Heart right ventricle (tissue), 16 donors: ENCODE data around the gene L3MBTL4. TPM values are rescaled to one million over a fixed set of nuclear protein-coding genes. Genes with fewer than 3 reads are reported as not detected.

Experiments
- ATAC-seq, 8 donors: fragments of 200-7000 bp; cut with Tn5 transposase; one replicate each; pipeline ENCODE4 v1.9.1; 2020; ENCODE audit warnings: mild to moderate bottlenecking in 8 of 8, moderate library complexity in 8 of 8, moderate number of reproducible peaks in 1 of 8
- DNase-seq, 2 donors: peaks; one replicate each; pipeline ENCODE4 v3.0.0-alpha.2; 2020
- H3K27ac ChIP-seq, 10 donors: fragments of 200-600 bp; sonication (generic) in 2 of 10; one replicate each; pipeline versions ENCODE4 v1.5.0 to v1.8.0; 2020 to 2022; ENCODE audit warnings: mild to moderate bottlenecking in 3 of 10
- H3K27me3 ChIP-seq, 7 donors: fragments of 200-600 bp; one replicate each; pipeline ENCODE4 v1.8.0; 2021 to 2022; ENCODE audit warnings: mild to moderate bottlenecking in 2 of 7
- H3K36me3 ChIP-seq, 9 donors: fragments of 200-600 bp; sonication (generic) in 1 of 9; one replicate each; pipeline versions ENCODE4 v1.5.0 to v1.8.0; 2020 to 2022; ENCODE audit warnings: mild to moderate bottlenecking in 2 of 9
- H3K4me1 ChIP-seq, 9 donors: fragments of 200-600 bp; sonication (generic) in 1 of 9; one replicate each; pipeline versions ENCODE4 v1.5.0 to v1.8.0; 2020 to 2022; ENCODE audit warnings: mild to moderate bottlenecking in 4 of 9
- H3K4me3 ChIP-seq, 10 donors: fragments of 200-600 bp; sonication (generic) in 2 of 10; one replicate each; pipeline versions ENCODE4 v1.5.0 to v1.8.0; 2020 to 2022; ENCODE audit warnings: mild to moderate bottlenecking in 7 of 10, moderate library complexity in 2 of 10
- H3K9me3 ChIP-seq, 11 donors: fragments of 200-600 bp in 10 of 11; sonication (generic) in 2 of 11; one replicate each; pipeline versions ENCODE4 v1.5.0 to v1.8.0; 2013 to 2022; ENCODE audit warnings: mild to moderate bottlenecking in 2 of 11, control low read depth in 1 of 11, moderate library complexity in 1 of 11
- CTCF ChIP-seq, 9 donors: fragments of 200-600 bp; sonication (generic) in 2 of 9; IDR thresholded peaks; one replicate each; pipeline versions ENCODE4 v1.5.0 to v1.8.0; 2021 to 2022; ENCODE audit warnings: antibody characterized with exemption in 9 of 9, mild to moderate bottlenecking in 5 of 9, moderate library complexity in 1 of 9
- whole genome bisulfite sequencing, 2 donors: extraction: QIAGEN DNeasy Blood & Tissue Kit; methylation state at CpG; one replicate each; pipeline ENCODE4 v1.1.7; 2013; ENCODE audit warnings: inconsistent platforms in 1 of 2; 5-methylcytosine and 5-hydroxymethylcytosine counted together
- intact Hi-C, 10 donors: fragments of 100-400 bp; cut with DNase I; formaldehyde crosslinking; loops; one replicate each; pipeline versions ENCODE4 v1.11.1 to v1.14.2; 2022
- polyA plus RNA-seq, 2 donors: library from polyadenylated mRNA; stranded (reverse); fragments of 200-250 nt; gene quantifications; one replicate each; pipeline ENCODE4 v1.2.3, GENCODE V29; 2013
- total RNA-seq, 10 donors: library from RNA; stranded (reverse); fragmentation: NEBNext Ultra II Directional in 3 of 10; extraction: Animal tissue kit (Norgen Biotek cat#: 25700) in 3 of 10; gene quantifications; one replicate each; pipeline versions ENCODE4 v1.2.1 to v1.2.4, GENCODE V29; 2021 to 2023
- donor health status: Arrhythmogenic right ventricular cardiomyopathy.
- donor health status: ischemic (EF 13 %, LVEDD 7.1; RV severe dilation, severe dysfunction).
- donor health status: healthy with polysubstance abuse.
- donor health status: DM: no; HTN: yes; CAD: no.
- donor health status: DM: no; HTN: no; CAD: no.
- donor health status: ischemic (EF 25% LVEDD 6.9; RV normal size, moderate dysfunction).
- donor health status: ischemic (EF 25% LVEDD 5.7; RV mildly dilated, moderate dysfunction).
- donor health status: healthy.
- donor health status: DM: yes; HTN: yes; CAD: no.
- donor health status: Ischemic cardiomyopathy.
- donor health status: ischemic (EF 35%, LVEDD 5.7; RV mildly dilated, moderate dysfunction).
- donor health status: nonischemic (EF 11% LVEDD 7.7; RV severe dilation, severe dysfunction).
- donor health status: DM: yes; HTN: yes; CAD: no.
- donor health status: PGD.
- donor health status: ischemic (EF 29% LVEDD 5.4; RV normal size, mild dysfunction).
- donor health status: nonischemic (EF 23%, LVEDD 6.1; RV moderate dilation, normal function).

L3MBTL4 gene
- total and polyA plus RNA-seq, 12 donors = 0.54 to 3.2 (median 1.3) TPM

- Histone ChIP-seq H3K9me3 (no peaks in the 10 kb centered on the region), H3K27me3 (no peaks in the 10 kb centered on the region), H3K27ac (no peak overlapping the region), H3K4me3 (no peak overlapping the region), H3K4me1 (peaks cover 0 to 7% (median 0%) of the 10 kb centered on the region in 9 donors), H3K36me3 (no peaks in the 10 kb centered on the region)
- no peak for ATAC-seq
- TF ChIP-seq CTCF (IDR thresholded peaks at IDR 0.05) = no peak
- intact Hi-C loops = no loop called here
- 63 to 79% methylated on average over 10 of the region's 10 CpGs for WGBS, 2 donors
- DNase-seq = no peak
Measured at GRCh38 chr18:5961097-5961827, 453.4 kb downstream of the L3MBTL4 start.

- no peak for DNase-seq
- no peak overlapping the region for H3K27ac ChIP-seq
- TF ChIP-seq CTCF (IDR thresholded peaks at IDR 0.05) = no peak
- no peak for ATAC-seq
- no peak overlapping the region for H3K4me3 ChIP-seq
- no peaks in the 10 kb centered on the region for H3K9me3 ChIP-seq
- intact Hi-C loops = no loop called here
- 87 to 93% methylated on average over 6 of the region's 6 CpGs for WGBS, 2 donors
- peaks cover 0 to 7% (median 0%) of the 10 kb centered on the region in 9 donors for H3K4me1 ChIP-seq
- no peaks in the 10 kb centered on the region for H3K27me3 ChIP-seq
- no peaks in the 10 kb centered on the region for H3K36me3 ChIP-seq
Measured at GRCh38 chr18:5958822-5959221, 455.9 kb downstream of the L3MBTL4 start.

- Histone ChIP-seq H3K4me3 (no peak overlapping the region), H3K9me3 (no peaks in the 10 kb centered on the region), H3K36me3 (no peaks in the 10 kb centered on the region), H3K27me3 (no peaks in the 10 kb centered on the region), H3K4me1 (no peaks in the 10 kb centered on the region), H3K27ac (no peak overlapping the region)
- no peak for ATAC-seq
- no peak for TF ChIP-seq CTCF (IDR thresholded peaks at IDR 0.05)
- no peak for DNase-seq
- 88 to 94% methylated on average over 5 of the region's 5 CpGs for WGBS, 2 donors
- intact Hi-C loops = no loop called here
Measured at GRCh38 chr18:5955861-5956260, 458.9 kb downstream of the L3MBTL4 start.

GRCh38 chr18:5951515-5952091 lies 463.1 kb downstream of the L3MBTL4 start:
- Histone ChIP-seq H3K27me3 (no peaks in the 10 kb centered on the region), H3K36me3 (no peaks in the 10 kb centered on the region), H3K4me1 (no peaks in the 10 kb centered on the region), H3K9me3 (no peaks in the 10 kb centered on the region), H3K4me3 (no peak overlapping the region), H3K27ac (no peak overlapping the region)
- no peak for TF ChIP-seq CTCF (IDR thresholded peaks at IDR 0.05)
- intact Hi-C loops = no loop called here
- no peak for DNase-seq
- no peak for ATAC-seq
- 90 to 91% methylated on average over 4 of the region's 4 CpGs for WGBS, 2 donors
